Right renal cortex interstitium (tissue), 3 donors: ENCODE data around the gene ZNF529. TPM values are rescaled to one million over a fixed set of nuclear protein-coding genes. Genes with fewer than 3 reads are reported as not detected.
"Not testable (repeated sequence)": the region's sequence is repeated elsewhere in the genome, so short reads cannot be mapped to it uniquely, and the experiment has no call there.

Experiments
- DNase-seq, 3 donors: peaks; one replicate each; pipeline ENCODE4 v3.0.0-alpha.2; 2013; ENCODE audit warnings: low read depth in 3 of 3, low spot score in 2 of 3
- polyA plus RNA-seq, 3 donors: library from polyadenylated mRNA; unstranded; fragments of 120-200 nt; gene quantifications; one replicate each; pipeline ENCODE4 v1.2.1, GENCODE V29; 2013; ENCODE audit not compliant: insufficient read length in 3 of 3

The ZNF529 gene
- 10 to 100 TPM; 19.4 to 23.7 (median 19.5) TPM for polyA plus RNA-seq

- DNase-seq, result peak; percentile 88 to 93 (median 92)
Measured at GRCh38 chr19:36573020-36573894, at the start of gene ZNF529. Gene ZNF529, minus strand, starts transcription at chr19:36573292. Its CDS starts 946 bp downstream, at chr19:36572346.

GRCh38 chr19:36605877-36606478, 32.9 kb upstream of the ZNF529 start:
- DNase-seq, result peak in 1 of 3 donors; percentile 0

GRCh38 chr19:36605101-36605876, 32.2 kb upstream of the ZNF529 start, which contains the start of gene ZNF382:
Gene ZNF382, plus strand, starts transcription at chr19:36605313. Its CDS starts 4,602 bp downstream, at chr19:36609915.
- peak; percentile 58 to 67 (median 59) for DNase-seq

GRCh38 chr19:36604656-36605100, 31.6 kb upstream of the ZNF529 start:
- peak in 1 of 3 donors; percentile 25 for DNase-seq

- DNase-seq, result not testable (repeated sequence)
Measured at GRCh38 chr19:36602681-36603080, 29.6 kb upstream of the ZNF529 start.

- no peak for DNase-seq
Measured at GRCh38 chr19:36579255-36579654, 6.2 kb upstream of the ZNF529 start.

- no peak for DNase-seq
Measured at GRCh38 chr19:36577271-36577996, 4.3 kb upstream of the ZNF529 start.

GRCh38 chr19:36574741-36575140, 1.6 kb upstream of the ZNF529 start:
- no peak for DNase-seq

- peak; percentile 21 to 38 (median 23) for DNase-seq
Measured at GRCh38 chr19:36573895-36574720, 1.0 kb upstream of the ZNF529 start.

- DNase-seq, result peak in 2 of 3 donors; percentile 1 to 5
Measured at GRCh38 chr19:36572593-36573019, 486 bp downstream of the ZNF529 start.

- no peak for DNase-seq
Measured at GRCh38 chr19:36564391-36564790, 8.7 kb downstream of the ZNF529 start.

- no peak for DNase-seq
Measured at GRCh38 chr19:36547001-36547732, 25.9 kb downstream of the ZNF529 start.

GRCh38 chr19:36528921-36529518, 44.1 kb downstream of the ZNF529 start:
- DNase-seq, result no peak

- peak; percentile 93 to 97 (median 96) for DNase-seq
Measured at GRCh38 chr19:36528194-36528920, 44.7 kb downstream of the ZNF529 start, which contains the start of gene ZNF260. Gene ZNF260, minus strand, starts transcription at chr19:36528271. Its CDS starts 13,033 bp downstream, at chr19:36515238.

GRCh38 chr19:36527873-36528193, 45.3 kb downstream of the ZNF529 start:
- DNase-seq, result no peak

GRCh38 chr19:36527341-36527740, 45.8 kb downstream of the ZNF529 start:
- DNase-seq, result no peak

GRCh38 chr19:36526581-36526980, 46.5 kb downstream of the ZNF529 start:
- DNase-seq, result no peak
